ENCODE measurements around the gene COL16A1. TPM values are rescaled to one million over a fixed set of nuclear protein-coding genes. Genes with fewer than 3 reads are reported as not detected.

Gene COL16A1
- total RNA-seq, 2 experiments from 2014 or later: 0.34 TPM; not detected in 1

DNA sequence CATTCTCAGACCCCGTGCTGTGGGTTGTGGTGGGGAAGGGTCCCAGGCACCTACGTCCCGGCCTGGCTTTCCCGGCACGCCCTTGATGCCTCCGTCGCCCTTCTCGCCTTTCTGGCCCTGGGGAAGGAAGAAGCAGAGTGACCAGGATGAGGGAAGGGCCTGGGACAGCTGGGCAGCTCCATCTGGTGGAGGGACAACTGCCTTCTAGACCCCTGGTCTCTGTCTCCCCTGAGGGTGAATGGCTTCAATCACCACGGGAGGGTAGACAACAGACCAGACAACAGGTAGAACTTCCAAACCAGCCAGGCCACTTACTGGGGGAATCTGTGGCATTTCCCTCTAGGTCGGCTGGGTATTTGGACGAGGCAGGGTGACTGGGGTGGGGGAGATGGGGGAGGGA, 11.9 kb downstream of the COL16A1 start:
- ChIA-PET CTCF (no interaction called here), POLR2A (no interaction called here)
- Mint-ChIP-seq H3K27ac (no peak overlapping the region), H3K27me3 (peaks cover 2% of the 10 kb centered on the region), H3K4me1 (ENCODE audit: low read depth) (no peaks in the 10 kb centered on the region), H3K4me3 (no peak overlapping the region), H3K36me3 (ENCODE audit: low read depth) (no peaks in the 10 kb centered on the region), H3K9me3 (no peaks in the 10 kb centered on the region)
- no peak for TF ChIP-seq CTCF (IDR thresholded peaks at IDR 0.05)
- DNase-seq (no peak), ATAC-seq (no peak)
- intact Hi-C loops (cut with micrococcal nuclease): no loop called here

DNA sequence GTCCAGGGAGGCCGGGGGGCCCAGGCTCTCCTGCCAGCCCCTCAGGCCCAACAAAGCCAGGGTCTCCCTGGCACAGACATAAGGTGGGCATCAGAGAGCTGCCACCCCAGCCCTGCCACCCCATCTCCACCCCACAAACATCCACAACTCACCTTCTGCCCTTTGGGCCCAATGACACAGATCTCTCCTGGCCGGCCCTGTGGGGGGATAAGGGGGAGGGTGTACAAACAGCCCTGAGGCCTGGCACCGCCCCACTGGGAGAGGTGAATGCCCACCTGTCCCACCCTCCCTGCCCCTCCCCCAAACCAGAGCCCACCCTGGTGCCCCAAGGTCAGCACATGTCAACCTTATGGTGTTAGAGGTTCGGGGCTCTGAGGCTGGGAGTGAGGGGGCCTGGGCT, 12.4 kb downstream of the COL16A1 start:
- no peaks in the 10 kb centered on the region for H3K9me3 Mint-ChIP-seq
- DNase-seq: no peak
- ChIA-PET CTCF (no interaction called here), POLR2A (no interaction called here)
- H3K27me3 Mint-ChIP-seq: peaks cover 2% of the 10 kb centered on the region
- no peak for ATAC-seq
- no peak for TF ChIP-seq CTCF (IDR thresholded peaks at IDR 0.05)
- H3K4me1 Mint-ChIP-seq (ENCODE audit: low read depth): no peaks in the 10 kb centered on the region
- no peaks in the 10 kb centered on the region for H3K36me3 Mint-ChIP-seq (ENCODE audit: low read depth)
- no peak overlapping the region for H3K27ac Mint-ChIP-seq
- no peak overlapping the region for H3K4me3 Mint-ChIP-seq
- intact Hi-C loops (cut with micrococcal nuclease): no loop called here

GRCh38 chr1:31690921-31691320, 12.9 kb downstream of the COL16A1 start:
- no peak for TF ChIP-seq CTCF (IDR thresholded peaks at IDR 0.05)
- H3K27ac Mint-ChIP-seq: no peak overlapping the region
- DNase-seq: no peak
- H3K4me3 Mint-ChIP-seq: no peak overlapping the region
- H3K36me3 Mint-ChIP-seq (ENCODE audit: low read depth): no peaks in the 10 kb centered on the region
- ChIA-PET CTCF (interaction anchor here (0.6 kb wide), 1 partner anchor 13 kb away, joined by 3 read pairs; no protein-coding TSS in a partner anchor), POLR2A (no interaction called here)
- no peak for ATAC-seq
- H3K27me3 Mint-ChIP-seq: peaks cover 4% of the 10 kb centered on the region
- H3K9me3 Mint-ChIP-seq: no peaks in the 10 kb centered on the region
- H3K4me1 Mint-ChIP-seq (ENCODE audit: low read depth): no peaks in the 10 kb centered on the region
- intact Hi-C loops (cut with micrococcal nuclease): no loop called here

DNA sequence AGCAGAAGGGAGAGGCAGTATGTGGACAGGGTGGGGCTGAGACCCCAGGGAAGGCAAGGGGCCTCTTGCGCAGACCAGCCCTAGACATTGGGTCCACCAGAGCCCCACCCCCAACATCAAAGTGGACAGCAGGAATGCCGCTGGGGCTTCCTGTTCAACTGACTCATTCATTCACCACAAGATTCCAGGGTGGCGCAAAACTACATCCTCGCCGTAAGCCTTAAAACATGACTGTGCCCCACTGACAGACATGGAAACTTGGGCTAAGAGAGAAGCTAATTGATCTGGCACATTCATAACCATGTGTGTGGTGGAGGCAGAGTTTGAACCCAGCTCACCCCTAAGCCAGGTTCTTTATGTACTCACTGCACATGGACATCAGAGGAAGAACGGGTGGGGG, 14.0 kb downstream of the COL16A1 start:
- ChIA-PET CTCF (no interaction called here), POLR2A (no interaction called here)
- intact Hi-C loops (cut with micrococcal nuclease): no loop called here
- TF ChIP-seq CTCF (IDR thresholded peaks at IDR 0.05): no peak
- no peak overlapping the region for H3K27ac Mint-ChIP-seq
- H3K4me3 Mint-ChIP-seq: no peak overlapping the region
- peaks cover 10% of the 10 kb centered on the region for H3K27me3 Mint-ChIP-seq
- no peak for ATAC-seq
- H3K9me3 Mint-ChIP-seq: no peaks in the 10 kb centered on the region
- H3K4me1 Mint-ChIP-seq (ENCODE audit: low read depth): no peaks in the 10 kb centered on the region
- DNase-seq: no peak
- no peaks in the 10 kb centered on the region for H3K36me3 Mint-ChIP-seq (ENCODE audit: low read depth)

GRCh38 chr1:31689379-31689778, 14.4 kb downstream of the COL16A1 start:
- no peak for TF ChIP-seq CTCF (IDR thresholded peaks at IDR 0.05)
- no peak overlapping the region for H3K27ac Mint-ChIP-seq
- intact Hi-C loops (cut with micrococcal nuclease): no loop called here
- CTCF ChIA-PET: interaction anchor here (0.9 kb wide), 1 partner anchor 10 kb away, joined by 3 read pairs; no protein-coding TSS in a partner anchor
- DNase-seq (no peak), ATAC-seq (no peak)
- H3K9me3 Mint-ChIP-seq: no peaks in the 10 kb centered on the region
- no peaks in the 10 kb centered on the region for H3K4me1 Mint-ChIP-seq (ENCODE audit: low read depth)
- POLR2A ChIA-PET: no interaction called here
- no peaks in the 10 kb centered on the region for H3K36me3 Mint-ChIP-seq (ENCODE audit: low read depth)
- H3K27me3 Mint-ChIP-seq: peaks cover 13% of the 10 kb centered on the region
- no peak overlapping the region for H3K4me3 Mint-ChIP-seq

Data from activated CD8-positive, alpha-beta T cell treated with anti-CD3 and anti-CD28 coated beads for 36 hours (primary cell).